HepG2 (cell line): Measurements from ENCODE around the gene OR4D9. TPM values are rescaled to one million over a fixed set of nuclear protein-coding genes. Genes with fewer than 3 reads are reported as not detected.

Source experiments
- CBX1 ChIP-seq: IDR thresholded peaks from one replicate; pipeline ENCODE4 v1.6.1; 2016; ENCODE audit warnings: antibody characterized with exemption, low read depth
- FOXK2 ChIP-seq: fragments of 450-650 bp; IDR thresholded peaks from 2 replicates; pipeline ENCODE4 v1.6.1; 2016
- KAT7 ChIP-seq: IDR thresholded peaks from 2 replicates; pipeline ENCODE4 v1.6.1; 2018; ENCODE audit warnings: borderline replicate concordance, missing compliant biosample characterization
- KDM3A ChIP-seq: IDR thresholded peaks from 2 replicates; pipeline ENCODE4 v1.6.1; 2018; ENCODE audit warnings: low read depth, missing compliant biosample characterization
- PHF8 ChIP-seq: sonication (generic); formaldehyde crosslinking; IDR thresholded peaks from 2 replicates; pipeline ENCODE4 v1.5.0; 2020; ENCODE audit warnings: missing genetic modification reagents
- PLRG1 ChIP-seq: fragments of 450-650 bp; conservative IDR thresholded peaks from 2 replicates; pipeline ENCODE4 v1.6.1; 2016
- SNRNP70 ChIP-seq: fragments of 200-400 bp; formaldehyde crosslinking; IDR thresholded peaks from 2 replicates; pipeline ENCODE4 v1.6.1; 2017; ENCODE audit warnings: mild to moderate bottlenecking, low read depth, low read length, moderate library complexity
- TAF15 ChIP-seq: fragments of 200-400 bp; formaldehyde crosslinking; IDR thresholded peaks from one replicate; pipeline ENCODE4 v1.6.1; 2018; ENCODE audit warnings: mild to moderate bottlenecking, low read depth, low read length; ENCODE audit not compliant: poor library complexity, severe bottlenecking
- USF2 ChIP-seq, 2 experiments: sonication (generic) in 1 of 2; formaldehyde crosslinking in 1 of 2; IDR thresholded peaks; 2 replicates each; pipeline versions ENCODE4 v1.5.1 to v1.6.1; 2011 to 2020; ENCODE audit warnings: borderline replicate concordance in 1 of 2, low read depth in 1 of 2, low read length in 1 of 2, mild to moderate bottlenecking in 1 of 2, missing genetic modification reagents in 1 of 2, moderate library complexity in 1 of 2
- YY1 ChIP-seq: IDR thresholded peaks from 2 replicates; pipeline ENCODE4 v1.6.1; 2011; ENCODE audit warnings: low read length, low read depth, moderate library complexity, mild to moderate bottlenecking; ENCODE audit not compliant: insufficient read depth, insufficient replicate concordance
- ZBTB14 ChIP-seq: sonication (generic); formaldehyde crosslinking; IDR thresholded peaks from 2 replicates; pipeline ENCODE4 v1.4.0; 2020; ENCODE audit warnings: missing genetic modification reagents
- ZMAT3 ChIP-seq: sonication (generic); formaldehyde crosslinking; conservative IDR thresholded peaks from 2 replicates; pipeline ENCODE4 v1.7.0; 2021; ENCODE audit warnings: missing genetic modification reagents
- ZNF292 ChIP-seq: sonication (generic); formaldehyde crosslinking; IDR thresholded peaks from 2 replicates; pipeline ENCODE4 v1.8.1; 2022; ENCODE audit warnings: mild to moderate bottlenecking, low read depth, missing genetic modification reagents, borderline replicate concordance
- ZNF512 ChIP-seq: sonication (generic); formaldehyde crosslinking; IDR thresholded peaks from 2 replicates; pipeline ENCODE4 v1.4.0; 2020; ENCODE audit warnings: mild to moderate bottlenecking, missing genetic modification reagents
- ZNF552 ChIP-seq: sonication (generic); formaldehyde crosslinking; IDR thresholded peaks from 2 replicates; pipeline ENCODE4 v1.9.0; 2022; ENCODE audit warnings: missing genetic modification reagents, mild to moderate bottlenecking, borderline replicate concordance
- ZNF556 ChIP-seq: sonication (generic); formaldehyde crosslinking; IDR thresholded peaks from 2 replicates; pipeline ENCODE4 v1.4.0; 2020; ENCODE audit warnings: mild to moderate bottlenecking, missing genetic modification reagents, borderline replicate concordance
- ZNF619 ChIP-seq: sonication (generic); formaldehyde crosslinking; IDR thresholded peaks from 2 replicates; pipeline ENCODE4 v1.4.0; 2020; ENCODE audit warnings: mild to moderate bottlenecking, missing genetic modification reagents
- ZNF674 ChIP-seq: sonication (generic); formaldehyde crosslinking; IDR thresholded peaks from 2 replicates; pipeline ENCODE4 v1.5.0; 2020; ENCODE audit warnings: low read depth, mild to moderate bottlenecking, missing genetic modification reagents
- ZNF768 ChIP-seq: sonication (generic); formaldehyde crosslinking; IDR thresholded peaks from 2 replicates; pipeline ENCODE4 v1.4.0; 2020; ENCODE audit warnings: missing genetic modification reagents
- polyA plus RNA-seq, 8 experiments: library from polyadenylated mRNA; depleted of rRNA in 3 of 8; stranded (reverse) in 7 of 8; unstranded in 1 of 8; fragments of >200 nt; fragmentation: Illumina TruSeq in 4 of 8; extraction: Trizol in 4 of 8; gene quantifications; 2 replicates each; pipeline versions ENCODE4 v1.2.1 to v1.2.3, GENCODE V29; 2011 to 2016; ENCODE audit warnings: low read depth in 4 of 8, missing spikeins in 1 of 8, mixed read lengths in 1 of 8; ENCODE audit not compliant: insufficient read depth in 1 of 8
- total RNA-seq, 5 experiments: library from RNA; depleted of rRNA; stranded (reverse); fragments of >200 nt; fragmentation: Illumina TruSeq; extraction: Trizol; gene quantifications; 2 replicates each; pipeline ENCODE4 v1.2.3, GENCODE V29; 2016; ENCODE audit warnings: low read depth in 1 of 5
- TF ChIP-seq, protein P1 (sequence below): sonication (generic); formaldehyde crosslinking; IDR thresholded peaks from 2 replicates; pipeline ENCODE4 v1.5.0; 2020; ENCODE audit warnings: missing genetic modification reagents, mild to moderate bottlenecking, borderline replicate concordance
- TF ChIP-seq, protein P2 (sequence below): sonication (generic); formaldehyde crosslinking; IDR thresholded peaks from 2 replicates; pipeline ENCODE4 v1.8.1; 2023; ENCODE audit warnings: mild to moderate bottlenecking, moderate library complexity, missing genetic modification reagents

OR4D9 gene
- total and polyA plus RNA-seq, 2 of the 13 experiments (the other 11 are each of a cell fraction or from before 2014, with no cell fraction given): not detected

GRCh38 chr11:59556115-59556916 is 45.0 kb downstream of the OR4D9 start (continued):
- TF ChIP-seq ZNF674 (CRISPR knock-in tag): no peak
- no peak for TF ChIP-seq ZNF556 (CRISPR knock-in tag)
- TF ChIP-seq KAT7 (CRISPR knock-in tag): 0 out of 2 replicates have a peak, but pooled peaks have one; percentile 29
- TF ChIP-seq CBX1: no peak
- TF ChIP-seq ZNF552 (CRISPR knock-in tag): no peak
- TF ChIP-seq ZNF292 (CRISPR knock-in tag): no peak
- peak; percentile 27; the same call in 1 of the 2 replicates for TF ChIP-seq USF2 (IDR thresholded peaks at IDR 0.05; ENCODE audit: low read depth, low read length)
- peak; percentile 57; the same call in 1 of the 2 replicates for TF ChIP-seq USF2 (CRISPR knock-in tag; IDR thresholded peaks at IDR 0.05; ENCODE audit: borderline replicate concordance)
- TF ChIP-seq ZNF768: no peak
- TF ChIP-seq SNRNP70: no peak
- TF ChIP-seq PLRG1: no peak
- no peak for TF ChIP-seq KDM3A (CRISPR knock-in tag)
- TF ChIP-seq ZBTB14: no peak
- TF ChIP-seq, protein P1, sequence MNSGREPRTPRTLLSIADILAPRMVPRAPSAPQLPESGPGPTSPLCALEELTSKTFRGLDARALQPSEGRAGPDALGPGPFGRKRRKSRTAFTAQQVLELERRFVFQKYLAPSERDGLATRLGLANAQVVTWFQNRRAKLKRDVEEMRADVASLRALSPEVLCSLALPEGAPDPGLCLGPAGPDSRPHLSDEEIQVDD (CRISPR knock-in tag): no peak
- peak; percentile 41; the same call in 1 of the 2 replicates for TF ChIP-seq PHF8
- no peak for TF ChIP-seq TAF15
- no peak for TF ChIP-seq ZMAT3
- TF ChIP-seq ZNF619 (CRISPR knock-in tag): no peak
- TF ChIP-seq YY1: peak; percentile 33
- no peak for TF ChIP-seq FOXK2
- TF ChIP-seq, protein P2, sequence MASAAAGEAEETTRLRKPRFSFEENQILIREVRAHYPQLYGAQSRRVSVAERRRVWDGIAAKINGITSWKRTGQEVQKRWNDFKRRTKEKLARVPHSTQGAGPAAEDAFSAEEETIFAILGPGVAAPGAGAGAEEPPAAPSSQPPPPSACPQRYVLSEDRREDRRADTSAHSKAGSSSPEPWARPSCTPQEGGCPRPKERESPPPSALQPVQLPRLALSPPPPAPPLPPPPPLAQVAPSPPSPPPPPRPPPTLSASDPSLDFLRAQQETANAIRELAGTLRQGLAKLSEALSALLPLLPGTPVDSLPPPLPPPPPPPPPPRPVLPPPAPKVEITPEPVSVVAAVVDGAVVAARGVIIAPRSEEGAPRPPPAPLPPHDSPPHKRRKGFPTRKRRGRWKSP (CRISPR knock-in tag): peak; percentile 63; the same call in 1 of the 2 replicates
- no peak for TF ChIP-seq ZNF512 (CRISPR knock-in tag)
